ENCODE data around the gene GNPTG.
A peak's percentile ranks its signal among the peaks of the same experiment; 100 is the strongest.

The GNPTG gene

GRCh38 chr16:1335211-1335971 is 16.3 kb upstream of the GNPTG start:
- no peak for DNase-seq

- DNase-seq, result no peak
Observed at GRCh38 chr16:1335996-1336395, 15.7 kb upstream of the GNPTG start.

GRCh38 chr16:1336619-1337018 is 15.1 kb upstream of the GNPTG start:
- DNase-seq, result no peak

- DNase-seq, result no peak
Observed at GRCh38 chr16:1337486-1337885, 14.2 kb upstream of the GNPTG start.

GRCh38 chr16:1338119-1338730 is 13.5 kb upstream of the GNPTG start:
- DNase-seq, result no peak

DNA sequence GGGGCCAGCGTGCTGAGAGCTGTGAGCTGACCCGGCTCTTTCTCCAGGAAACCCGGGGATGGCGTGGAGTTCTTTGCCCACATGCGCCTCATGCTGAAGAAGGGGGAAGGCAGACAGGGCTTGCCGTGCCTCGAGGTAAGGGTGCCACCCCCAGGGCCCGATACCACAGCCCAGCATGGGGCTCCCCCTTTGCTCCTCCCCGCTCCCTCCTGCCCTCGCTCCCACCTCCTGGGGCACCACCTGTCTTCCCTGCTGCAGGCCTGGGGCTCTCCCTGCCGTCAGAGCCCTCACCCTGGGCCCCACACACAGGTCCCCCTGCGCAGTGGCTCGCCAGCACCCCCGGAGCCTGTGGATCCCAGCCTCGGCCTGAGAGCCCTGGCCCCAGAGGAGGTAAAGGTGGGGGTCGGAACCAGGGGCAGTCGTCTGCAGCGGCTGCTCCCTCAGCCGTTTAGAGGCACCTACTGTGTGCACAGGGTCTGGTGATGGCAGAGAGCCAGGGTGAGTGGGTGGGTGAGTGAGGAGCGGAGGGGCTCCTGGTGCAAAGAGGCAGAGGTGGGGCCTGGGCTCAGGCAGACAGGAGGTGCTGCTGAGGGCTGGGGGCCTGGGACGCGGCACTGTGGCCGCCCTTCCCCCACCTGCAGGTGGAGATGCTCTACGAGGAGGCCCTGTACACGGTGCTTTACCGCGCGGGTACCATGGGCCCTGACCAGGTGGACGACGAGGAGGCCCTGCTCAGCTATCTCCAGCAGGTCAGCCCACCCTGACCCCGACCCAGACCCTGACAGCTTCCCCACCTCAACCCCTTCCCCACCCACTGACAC is 12.7 kb upstream of the GNPTG start:
- DNase-seq, result no peak

DNA sequence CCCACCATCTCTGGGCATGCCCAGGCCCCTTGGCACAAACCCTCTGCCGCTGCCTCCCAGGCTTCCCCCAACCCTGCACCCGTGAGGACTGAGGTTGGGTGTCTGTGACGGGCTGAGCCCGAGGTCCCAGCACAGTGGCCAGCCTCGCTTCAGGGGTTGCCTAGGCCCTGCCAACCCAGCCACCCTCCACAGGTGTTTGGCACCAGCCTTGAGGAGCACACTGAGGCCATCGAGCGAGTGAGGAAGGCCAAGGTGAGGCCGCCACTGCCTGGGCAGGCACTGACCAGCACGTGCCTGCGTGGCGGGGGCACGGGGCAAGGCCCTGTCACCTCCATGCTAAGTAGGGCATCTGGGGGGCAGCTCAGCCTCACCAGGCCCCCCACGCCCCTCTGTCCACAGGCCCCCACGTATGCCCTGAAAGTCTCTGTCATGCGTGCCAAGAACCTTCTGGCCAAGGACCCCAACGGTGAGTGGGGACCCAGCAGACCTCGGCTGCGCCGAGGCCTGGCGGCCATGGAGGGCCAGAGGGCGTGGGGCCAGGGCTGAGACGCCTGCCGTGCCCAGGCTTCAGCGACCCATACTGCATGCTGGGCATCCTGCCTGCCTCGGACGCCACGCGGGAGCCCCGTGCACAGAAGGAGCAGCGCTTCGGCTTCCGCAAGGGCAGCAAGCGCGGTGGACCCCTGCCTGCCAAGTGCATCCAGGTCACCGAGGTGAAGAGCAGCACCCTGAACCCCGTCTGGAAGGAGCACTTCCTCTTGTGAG is 10.8 kb upstream of the GNPTG start:
- no peak for DNase-seq

GRCh38 chr16:1341495-1342420 is 10.0 kb upstream of the GNPTG start:
- DNase-seq, result no peak

- peak; percentile 88 for DNase-seq
Observed at GRCh38 chr16:1342526-1343427, 9.0 kb upstream of the GNPTG start.

- no peak for DNase-seq
Observed at GRCh38 chr16:1343428-1344242, 8.1 kb upstream of the GNPTG start.

DNA sequence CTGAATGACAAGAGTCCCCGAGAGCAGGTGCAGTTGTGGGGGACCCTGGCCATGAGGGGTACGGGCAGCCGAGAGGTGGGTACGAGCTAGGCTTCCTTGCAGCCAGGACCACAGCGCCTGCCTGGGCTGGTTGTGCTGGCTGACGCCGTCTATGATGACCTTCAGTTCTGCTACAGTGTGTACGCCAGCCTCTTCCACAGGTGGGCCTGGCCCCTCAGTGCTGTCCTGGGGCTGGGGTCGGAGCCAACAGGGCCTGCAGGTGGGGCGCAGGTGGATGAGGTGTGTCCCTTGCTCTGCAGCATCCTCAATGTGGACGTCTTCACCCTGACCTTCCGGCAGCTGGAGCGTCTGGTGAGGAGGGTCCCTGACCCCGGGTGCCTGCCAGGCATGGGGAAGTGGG is 7.2 kb upstream of the GNPTG start:
- no peak for DNase-seq

DNA sequence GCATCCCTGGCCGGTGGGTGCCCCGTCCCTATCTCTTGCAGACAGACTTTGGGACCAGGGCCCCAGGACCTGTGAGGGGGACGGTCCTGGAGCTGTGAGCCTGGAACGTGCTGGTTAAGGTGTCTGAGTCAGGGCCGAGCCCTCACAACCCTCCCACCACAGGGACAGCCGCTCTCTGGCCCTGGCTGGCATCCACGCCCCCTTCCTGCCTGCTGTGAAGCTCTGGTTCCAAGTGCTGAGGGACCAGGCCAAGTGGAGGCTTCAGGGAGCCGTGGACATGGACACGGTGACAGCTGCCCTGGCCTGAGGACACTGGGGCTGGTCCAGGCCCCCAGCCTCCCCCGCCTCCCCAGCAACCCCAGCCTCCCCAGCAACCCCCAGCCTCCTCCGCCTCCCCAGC is 6.6 kb upstream of the GNPTG start:
- no peak for DNase-seq

DNA sequence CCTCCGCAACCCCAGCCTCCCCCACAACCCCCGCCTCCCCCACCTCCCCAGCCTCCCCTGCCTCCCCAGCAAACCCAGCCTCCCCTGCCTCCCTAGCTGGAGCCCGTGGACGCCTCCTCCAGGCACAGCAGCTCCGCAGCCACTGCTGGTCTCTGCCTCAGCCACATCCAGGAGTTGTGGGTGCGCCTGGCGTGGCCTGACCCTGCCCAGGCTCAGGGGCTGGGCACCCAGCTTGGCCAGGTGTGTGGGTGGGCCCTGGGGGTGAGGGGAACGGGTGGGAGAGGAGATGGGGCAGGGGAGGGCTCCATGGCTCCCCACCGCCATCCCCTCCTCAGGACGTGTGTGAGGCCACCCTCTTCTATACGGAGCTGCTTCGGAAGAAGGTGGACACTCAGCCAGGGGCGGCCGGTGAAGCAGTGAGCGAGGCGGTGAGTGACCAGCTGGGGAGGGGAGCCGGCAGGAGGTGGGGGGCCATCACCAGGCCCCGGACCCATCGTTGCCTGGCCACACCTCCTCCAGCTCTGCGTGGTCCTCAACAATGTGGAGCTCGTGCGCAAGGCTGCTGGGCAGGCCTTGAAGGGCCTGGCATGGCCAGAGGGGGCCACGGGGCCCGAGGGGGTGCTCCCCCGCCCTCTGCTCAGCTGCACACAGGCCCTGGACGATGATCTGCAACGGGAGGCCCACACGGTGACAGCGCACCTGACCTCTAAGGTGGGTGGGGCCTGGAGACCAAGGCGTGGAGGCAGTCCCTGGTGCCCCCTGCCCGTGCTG is 5.9 kb upstream of the GNPTG start:
- no peak for DNase-seq

- no peak for DNase-seq
Observed at GRCh38 chr16:1346422-1347285, 5.1 kb upstream of the GNPTG start.

GRCh38 chr16:1347286-1347855 is 4.4 kb upstream of the GNPTG start:
- DNase-seq, result no peak

DNA sequence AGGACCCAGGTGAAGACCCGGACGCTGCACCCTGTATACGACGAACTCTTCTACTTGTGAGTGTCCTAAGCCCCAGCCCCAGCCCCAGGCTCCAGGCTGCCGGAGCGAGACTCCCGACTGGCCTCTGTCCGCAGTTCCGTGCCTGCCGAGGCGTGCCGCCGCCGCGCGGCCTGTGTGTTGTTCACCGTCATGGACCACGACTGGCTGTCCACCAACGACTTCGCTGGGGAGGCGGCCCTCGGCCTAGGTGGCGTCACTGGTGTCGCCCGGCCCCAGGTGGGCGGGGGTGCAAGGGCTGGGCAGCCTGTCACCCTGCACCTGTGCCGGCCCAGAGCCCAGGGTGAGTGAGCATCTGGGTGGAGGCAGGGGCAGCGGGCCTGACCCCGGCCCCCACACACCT is 3.8 kb upstream of the GNPTG start:
- no peak for DNase-seq

DNA sequence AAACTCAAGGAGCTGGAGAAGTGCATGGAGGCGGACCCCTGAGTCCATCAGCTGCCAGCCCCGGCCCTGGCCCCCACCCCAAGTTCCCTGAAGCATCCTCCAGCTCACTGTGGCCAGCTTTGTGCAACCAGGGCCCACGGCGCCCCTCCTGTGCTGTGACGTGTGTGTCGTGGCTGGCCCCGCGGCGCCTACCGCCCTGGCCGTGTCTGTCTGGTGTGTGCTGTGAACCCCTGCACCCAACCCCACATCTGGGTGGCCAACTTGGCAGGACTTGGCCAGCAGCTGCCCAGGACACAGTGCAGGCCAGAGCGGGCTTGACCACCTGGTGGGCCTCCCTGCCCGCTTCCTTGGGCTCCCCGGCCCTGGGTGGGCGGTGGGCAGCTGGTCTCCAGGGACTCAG is 3.3 kb upstream of the GNPTG start:
- DNase-seq, result no peak

DNA sequence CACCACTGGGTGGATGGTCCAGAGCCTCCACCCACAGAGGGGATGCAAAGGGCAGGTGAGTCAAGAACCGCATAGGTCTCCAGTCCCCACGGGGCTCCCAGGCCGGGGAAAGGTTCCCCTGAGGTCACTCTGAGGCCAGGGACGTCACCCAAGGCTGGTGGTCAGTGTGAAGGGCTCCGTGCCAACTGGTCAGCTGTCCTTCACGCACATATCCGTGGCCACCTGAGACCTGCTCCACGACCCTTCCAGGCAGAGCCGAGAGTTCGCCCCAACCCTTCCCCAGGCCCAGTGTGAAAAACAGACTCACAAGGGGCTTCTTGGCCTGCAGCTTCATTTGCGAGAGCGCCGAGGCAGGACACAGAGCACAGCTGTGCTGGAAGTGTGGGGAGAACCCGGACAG is 2.8 kb upstream of the GNPTG start:
- DNase-seq, result no peak

Data from SIG-M5 (cell line).